GM12878 (cell line): ENCODE results near the gene MYBL2.

Source experiments
- BCL11A ChIP-seq: IDR thresholded peaks from 2 replicates; pipeline ENCODE4 v1.6.1; 2011; ENCODE audit warnings: low read depth, low read length
- TF ChIP-seq, protein P1 (sequence below): IDR thresholded peaks from 2 replicates; pipeline ENCODE4 v1.6.1; 2012; ENCODE audit warnings: mild to moderate bottlenecking, low read depth, low read length
- TF ChIP-seq, protein P2 (sequence below): fragments of 450-650 bp; IDR thresholded peaks from 2 replicates; pipeline ENCODE4 v1.6.1; 2017; ENCODE audit warnings: mild to moderate bottlenecking

DNA sequence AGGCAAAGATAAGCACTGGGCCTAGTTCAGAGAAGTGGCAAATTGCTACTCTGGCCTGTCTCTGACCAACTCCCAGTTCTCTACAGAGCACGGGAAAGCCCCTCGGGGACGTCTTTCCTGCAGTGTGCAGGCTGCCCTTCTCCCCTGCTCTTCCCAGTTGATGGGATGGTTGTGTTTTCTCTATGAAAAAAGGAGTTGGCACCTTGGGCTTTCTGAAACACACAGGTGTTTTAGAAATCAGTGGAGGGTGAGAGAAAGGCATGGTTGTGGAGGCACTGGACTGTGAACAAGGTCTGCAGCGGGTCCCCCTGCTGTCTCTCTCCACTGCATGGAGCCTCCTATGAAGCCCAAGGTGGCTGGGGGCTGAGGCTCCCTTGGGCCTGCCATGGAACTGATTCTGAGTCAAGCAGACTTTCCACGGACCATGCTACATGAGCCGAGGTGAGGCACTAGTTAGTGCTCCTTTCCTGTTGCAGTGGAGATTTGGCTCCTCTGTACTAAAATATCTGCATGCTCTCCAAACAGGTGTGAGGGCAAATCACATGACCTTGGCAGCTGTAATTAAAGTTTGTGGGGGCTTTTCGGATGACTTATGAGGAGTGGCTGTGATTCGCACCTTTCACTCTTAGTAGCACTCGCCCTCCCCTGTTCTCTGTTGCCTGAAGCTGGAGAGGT, 43.6 kb downstream of the MYBL2 start:
- TF ChIP-seq, protein P1, sequence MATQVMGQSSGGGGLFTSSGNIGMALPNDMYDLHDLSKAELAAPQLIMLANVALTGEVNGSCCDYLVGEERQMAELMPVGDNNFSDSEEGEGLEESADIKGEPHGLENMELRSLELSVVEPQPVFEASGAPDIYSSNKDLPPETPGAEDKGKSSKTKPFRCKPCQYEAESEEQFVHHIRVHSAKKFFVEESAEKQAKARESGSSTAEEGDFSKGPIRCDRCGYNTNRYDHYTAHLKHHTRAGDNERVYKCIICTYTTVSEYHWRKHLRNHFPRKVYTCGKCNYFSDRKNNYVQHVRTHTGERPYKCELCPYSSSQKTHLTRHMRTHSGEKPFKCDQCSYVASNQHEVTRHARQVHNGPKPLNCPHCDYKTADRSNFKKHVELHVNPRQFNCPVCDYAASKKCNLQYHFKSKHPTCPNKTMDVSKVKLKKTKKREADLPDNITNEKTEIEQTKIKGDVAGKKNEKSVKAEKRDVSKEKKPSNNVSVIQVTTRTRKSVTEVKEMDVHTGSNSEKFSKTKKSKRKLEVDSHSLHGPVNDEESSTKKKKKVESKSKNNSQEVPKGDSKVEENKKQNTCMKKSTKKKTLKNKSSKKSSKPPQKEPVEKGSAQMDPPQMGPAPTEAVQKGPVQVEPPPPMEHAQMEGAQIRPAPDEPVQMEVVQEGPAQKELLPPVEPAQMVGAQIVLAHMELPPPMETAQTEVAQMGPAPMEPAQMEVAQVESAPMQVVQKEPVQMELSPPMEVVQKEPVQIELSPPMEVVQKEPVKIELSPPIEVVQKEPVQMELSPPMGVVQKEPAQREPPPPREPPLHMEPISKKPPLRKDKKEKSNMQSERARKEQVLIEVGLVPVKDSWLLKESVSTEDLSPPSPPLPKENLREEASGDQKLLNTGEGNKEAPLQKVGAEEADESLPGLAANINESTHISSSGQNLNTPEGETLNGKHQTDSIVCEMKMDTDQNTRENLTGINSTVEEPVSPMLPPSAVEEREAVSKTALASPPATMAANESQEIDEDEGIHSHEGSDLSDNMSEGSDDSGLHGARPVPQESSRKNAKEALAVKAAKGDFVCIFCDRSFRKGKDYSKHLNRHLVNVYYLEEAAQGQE = no peak
- no peak for TF ChIP-seq BCL11A
- TF ChIP-seq, protein P2, sequence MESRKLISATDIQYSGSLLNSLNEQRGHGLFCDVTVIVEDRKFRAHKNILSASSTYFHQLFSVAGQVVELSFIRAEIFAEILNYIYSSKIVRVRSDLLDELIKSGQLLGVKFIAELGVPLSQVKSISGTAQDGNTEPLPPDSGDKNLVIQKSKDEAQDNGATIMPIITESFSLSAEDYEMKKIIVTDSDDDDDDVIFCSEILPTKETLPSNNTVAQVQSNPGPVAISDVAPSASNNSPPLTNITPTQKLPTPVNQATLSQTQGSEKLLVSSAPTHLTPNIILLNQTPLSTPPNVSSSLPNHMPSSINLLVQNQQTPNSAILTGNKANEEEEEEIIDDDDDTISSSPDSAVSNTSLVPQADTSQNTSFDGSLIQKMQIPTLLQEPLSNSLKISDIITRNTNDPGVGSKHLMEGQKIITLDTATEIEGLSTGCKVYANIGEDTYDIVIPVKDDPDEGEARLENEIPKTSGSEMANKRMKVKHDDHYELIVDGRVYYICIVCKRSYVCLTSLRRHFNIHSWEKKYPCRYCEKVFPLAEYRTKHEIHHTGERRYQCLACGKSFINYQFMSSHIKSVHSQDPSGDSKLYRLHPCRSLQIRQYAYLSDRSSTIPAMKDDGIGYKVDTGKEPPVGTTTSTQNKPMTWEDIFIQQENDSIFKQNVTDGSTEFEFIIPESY = no peak
